A549 treated with AZD2906 at 1 μM for 4 hours (cell line): ENCODE data around the gene TRAPPC8. TPM values are rescaled to one million over a fixed set of nuclear protein-coding genes. Genes with fewer than 3 reads are reported as not detected.

ENCODE experiments used
- total RNA-seq: library from RNA; stranded (reverse); fragments of 200-300 nt; extraction: Qiagen RNA extraction; gene quantifications from 5 replicates; pipeline ENCODE4 v1.2.3, GENCODE V29; 2022

TRAPPC8 gene, protein sequence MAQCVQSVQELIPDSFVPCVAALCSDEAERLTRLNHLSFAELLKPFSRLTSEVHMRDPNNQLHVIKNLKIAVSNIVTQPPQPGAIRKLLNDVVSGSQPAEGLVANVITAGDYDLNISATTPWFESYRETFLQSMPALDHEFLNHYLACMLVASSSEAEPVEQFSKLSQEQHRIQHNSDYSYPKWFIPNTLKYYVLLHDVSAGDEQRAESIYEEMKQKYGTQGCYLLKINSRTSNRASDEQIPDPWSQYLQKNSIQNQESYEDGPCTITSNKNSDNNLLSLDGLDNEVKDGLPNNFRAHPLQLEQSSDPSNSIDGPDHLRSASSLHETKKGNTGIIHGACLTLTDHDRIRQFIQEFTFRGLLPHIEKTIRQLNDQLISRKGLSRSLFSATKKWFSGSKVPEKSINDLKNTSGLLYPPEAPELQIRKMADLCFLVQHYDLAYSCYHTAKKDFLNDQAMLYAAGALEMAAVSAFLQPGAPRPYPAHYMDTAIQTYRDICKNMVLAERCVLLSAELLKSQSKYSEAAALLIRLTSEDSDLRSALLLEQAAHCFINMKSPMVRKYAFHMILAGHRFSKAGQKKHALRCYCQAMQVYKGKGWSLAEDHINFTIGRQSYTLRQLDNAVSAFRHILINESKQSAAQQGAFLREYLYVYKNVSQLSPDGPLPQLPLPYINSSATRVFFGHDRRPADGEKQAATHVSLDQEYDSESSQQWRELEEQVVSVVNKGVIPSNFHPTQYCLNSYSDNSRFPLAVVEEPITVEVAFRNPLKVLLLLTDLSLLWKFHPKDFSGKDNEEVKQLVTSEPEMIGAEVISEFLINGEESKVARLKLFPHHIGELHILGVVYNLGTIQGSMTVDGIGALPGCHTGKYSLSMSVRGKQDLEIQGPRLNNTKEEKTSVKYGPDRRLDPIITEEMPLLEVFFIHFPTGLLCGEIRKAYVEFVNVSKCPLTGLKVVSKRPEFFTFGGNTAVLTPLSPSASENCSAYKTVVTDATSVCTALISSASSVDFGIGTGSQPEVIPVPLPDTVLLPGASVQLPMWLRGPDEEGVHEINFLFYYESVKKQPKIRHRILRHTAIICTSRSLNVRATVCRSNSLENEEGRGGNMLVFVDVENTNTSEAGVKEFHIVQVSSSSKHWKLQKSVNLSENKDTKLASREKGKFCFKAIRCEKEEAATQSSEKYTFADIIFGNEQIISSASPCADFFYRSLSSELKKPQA (N-terminal part only)
- 10.4 to 13.6 TPM (median 12.1 TPM) in 5 replicates for total RNA-seq

DNA sequence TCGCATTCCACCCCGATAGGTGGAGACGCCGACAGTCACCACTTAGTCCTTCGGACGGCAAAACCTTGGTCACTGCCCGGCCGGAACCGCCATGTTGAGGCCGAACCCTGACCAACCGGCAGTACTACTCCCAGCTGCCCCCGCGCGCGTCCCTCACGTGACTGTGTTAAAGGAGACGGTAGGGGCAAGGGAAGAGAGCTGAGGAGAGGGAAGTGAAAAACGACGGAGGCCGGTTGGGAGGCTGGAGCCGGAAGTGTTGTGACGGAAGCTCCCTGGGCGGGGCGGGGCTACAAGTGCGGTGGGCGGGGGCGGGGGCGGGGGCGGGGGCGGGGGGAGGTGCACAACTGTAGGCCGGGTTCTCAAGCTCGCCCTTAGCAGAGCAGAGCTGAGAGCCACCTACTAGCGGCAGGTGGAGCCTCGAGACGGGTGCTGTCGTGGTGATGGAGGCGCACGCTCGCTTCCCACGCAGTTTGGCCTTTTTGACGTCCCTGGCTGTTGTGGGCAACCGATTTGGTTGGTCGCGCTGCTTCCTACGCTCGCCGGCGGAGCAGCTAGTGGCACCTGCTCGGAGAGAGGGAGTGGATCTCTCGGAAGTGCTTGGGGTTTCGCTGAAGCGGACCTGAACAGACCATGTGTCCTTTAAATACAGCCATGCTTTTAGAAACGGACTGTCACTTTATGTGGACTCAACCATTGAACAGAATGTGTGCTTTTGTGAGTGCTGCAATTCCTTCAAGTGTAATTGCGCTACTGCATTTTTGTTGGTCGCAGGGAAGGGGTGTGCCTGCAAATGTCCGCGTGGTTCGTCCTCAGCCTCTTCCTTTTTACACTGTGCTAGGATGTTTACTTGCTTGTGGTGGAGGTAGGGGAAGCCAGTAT, at the start of gene TRAPPC8:
Gene TRAPPC8, minus strand, starts transcription at position 130 of the 879 bp plus-strand sequence. CDS start 364 bp downstream, outside the sequence.

Other genes with a start within 250 kb of the TRAPPC8 start
- gene SLC25A52, start 182.2 kb downstream of the TRAPPC8 start, total RNA-seq = not detected in 5 replicates
- gene RNF125, start 75.7 kb upstream of the TRAPPC8 start, total RNA-seq = 0.22 to 0.31 TPM (median 0.27 TPM) in 5 replicates
- 11.8 to 13.5 TPM (median 12.9 TPM) in 5 replicates for gene RNF138, start 148.7 kb upstream of the TRAPPC8 start, total RNA-seq
- 0.04 to 0.10 TPM (median 0.05 TPM) in 5 replicates for gene MEP1B, start 246.9 kb upstream of the TRAPPC8 start, total RNA-seq